ENCODE measurements around the gene INPP5D.
"Not testable (repeated sequence)": the region's sequence is repeated elsewhere in the genome, so short reads cannot be mapped to it uniquely, and the experiment has no call there.

The INPP5D gene

GRCh38 chr2:233094614-233095013 lies 34.5 kb downstream of the INPP5D start:
- no peak for DNase-seq

- no peak for DNase-seq
These were observed 35.9 kb downstream of the INPP5D start for GRCh38 chr2:233096006-233096405.

DNA sequence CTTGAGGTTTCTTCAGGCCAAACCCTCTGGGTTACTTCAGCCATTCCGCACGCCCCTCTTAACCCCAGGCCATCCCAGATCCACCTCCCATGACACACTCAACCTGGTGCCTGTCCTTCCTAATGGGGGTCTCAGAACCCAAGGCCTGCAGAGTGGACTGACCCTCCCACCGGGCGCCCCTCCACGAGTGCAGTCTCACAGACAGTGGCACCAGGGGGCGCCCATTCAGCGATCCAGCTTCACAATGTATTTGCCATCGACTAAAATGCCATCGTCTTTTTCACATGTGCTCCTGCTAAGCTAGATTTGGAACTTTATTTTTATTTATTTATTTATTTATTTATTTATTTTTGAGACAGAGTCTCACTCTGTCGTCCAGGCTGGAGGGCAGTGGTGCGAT lies 38.5 kb downstream of the INPP5D start:
- DNase-seq, result no peak

DNA sequence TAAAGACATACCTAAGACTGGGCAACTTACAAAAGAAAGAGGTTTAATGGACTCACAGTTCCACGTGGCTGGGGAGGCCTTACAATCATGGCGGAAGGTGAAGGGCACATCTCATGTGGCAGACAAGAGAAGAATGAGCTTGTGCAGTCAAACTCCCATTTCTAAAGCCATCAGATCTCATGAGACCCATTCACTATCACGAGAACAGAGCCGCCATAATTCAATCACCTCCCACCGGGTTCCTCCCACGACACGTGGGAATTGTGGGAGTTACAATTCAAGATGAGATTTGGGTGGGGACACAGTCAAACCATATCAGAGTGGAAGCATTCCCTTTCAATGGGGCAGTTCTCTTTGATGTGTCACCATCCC lies 39.7 kb downstream of the INPP5D start:
- DNase-seq, result not testable (repeated sequence)

- no peak for DNase-seq
These were observed 40.3 kb downstream of the INPP5D start for GRCh38 chr2:233100192-233100998.

DNA sequence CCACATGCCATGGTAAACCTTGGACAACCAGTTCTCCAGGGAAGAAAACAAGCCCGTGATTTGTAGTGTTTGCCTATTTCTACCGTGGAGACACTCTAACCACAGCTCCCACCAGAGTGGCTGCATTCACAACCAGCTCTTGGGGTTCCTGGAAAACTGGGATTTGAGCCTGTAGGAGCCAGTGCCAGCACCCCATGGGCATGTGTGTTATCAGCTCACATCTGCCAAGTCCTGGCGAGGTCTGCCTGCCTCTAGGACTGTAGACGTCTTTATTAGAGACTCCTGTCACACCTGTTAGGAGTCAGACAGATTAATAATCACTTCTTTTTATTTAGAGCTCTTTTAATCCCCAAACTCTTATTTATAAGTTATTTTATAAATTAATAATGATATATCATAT lies 41.0 kb downstream of the INPP5D start:
- DNase-seq, result no peak

DNA sequence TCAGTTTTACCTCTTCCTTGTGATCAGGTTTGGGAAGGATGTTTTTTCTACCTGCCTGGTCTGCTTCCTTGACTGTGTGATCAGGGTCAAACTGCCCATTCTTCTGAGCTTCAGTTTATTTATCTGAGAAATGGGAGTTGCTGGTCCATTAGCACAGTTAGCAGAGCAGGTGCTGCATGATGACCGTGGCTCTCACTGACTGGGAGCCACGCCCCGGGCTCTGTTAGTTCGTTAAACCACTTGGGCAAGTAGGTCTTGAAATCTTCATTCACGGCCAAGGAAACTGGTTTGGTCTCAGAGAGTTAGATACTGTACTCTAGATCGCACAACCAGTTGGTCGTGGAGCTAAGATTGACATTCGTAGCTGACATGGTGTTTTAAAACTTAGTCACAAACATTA lies 41.7 kb downstream of the INPP5D start:
- no peak for DNase-seq

DNA sequence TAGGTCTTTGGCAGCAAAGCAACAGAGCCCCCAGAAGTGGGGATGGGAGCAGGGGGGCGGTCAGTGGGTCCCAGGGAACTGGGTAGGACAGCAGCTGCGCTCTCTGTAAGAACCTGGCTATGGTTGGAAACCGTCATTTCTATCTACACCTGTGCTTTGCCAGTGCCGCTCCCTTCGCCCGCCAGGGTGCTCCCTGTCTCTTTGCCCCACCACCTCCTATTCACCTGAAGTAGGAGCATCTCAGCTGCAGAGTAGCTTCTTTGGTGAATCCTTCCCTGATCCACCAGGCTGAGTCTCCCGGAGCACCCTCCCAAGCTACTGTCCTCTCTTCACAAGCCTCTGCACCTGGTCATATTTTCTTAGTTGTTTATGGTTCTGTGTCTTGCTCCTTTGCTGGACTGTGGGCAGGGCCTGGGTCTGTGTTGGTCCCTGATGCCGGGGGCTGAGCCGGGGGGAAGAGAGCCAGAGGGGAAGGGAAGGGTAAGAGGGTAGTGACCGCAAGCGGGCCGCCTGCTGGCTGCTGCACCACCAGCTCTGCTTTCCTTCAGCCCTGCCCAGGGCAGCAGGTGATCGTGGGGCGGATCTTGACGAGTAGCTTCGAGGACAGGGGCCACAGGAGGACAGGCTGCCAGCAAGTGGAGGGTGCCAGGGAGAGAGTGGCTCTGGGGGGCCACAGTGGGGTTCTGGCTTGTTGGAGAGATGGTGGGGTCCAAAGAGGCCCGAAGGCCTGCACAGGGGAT lies 45.2 kb downstream of the INPP5D start:
- DNase-seq, result no peak

- no peak for DNase-seq
These were observed 45.8 kb downstream of the INPP5D start for GRCh38 chr2:233105930-233106329.

DNA sequence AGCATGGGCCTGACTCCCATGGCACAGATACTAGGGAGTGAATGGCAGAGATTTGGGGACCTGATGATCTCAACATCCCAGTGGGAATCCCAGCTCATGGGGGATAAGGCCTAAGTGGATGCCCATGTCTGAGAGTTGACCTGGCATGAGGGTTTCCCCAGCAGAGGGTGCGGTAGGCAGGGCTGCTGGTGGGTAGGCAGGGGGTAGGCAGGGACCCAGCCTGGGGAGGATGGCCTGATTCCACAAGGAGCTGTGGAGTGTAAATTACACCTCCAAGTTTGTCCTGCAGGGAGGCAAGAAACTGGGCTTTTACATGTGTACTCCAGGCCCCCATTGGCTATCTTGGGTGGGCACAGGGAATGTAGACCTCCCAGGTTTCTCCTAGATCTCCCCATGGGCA lies 46.9 kb downstream of the INPP5D start:
- DNase-seq, result no peak

DNA sequence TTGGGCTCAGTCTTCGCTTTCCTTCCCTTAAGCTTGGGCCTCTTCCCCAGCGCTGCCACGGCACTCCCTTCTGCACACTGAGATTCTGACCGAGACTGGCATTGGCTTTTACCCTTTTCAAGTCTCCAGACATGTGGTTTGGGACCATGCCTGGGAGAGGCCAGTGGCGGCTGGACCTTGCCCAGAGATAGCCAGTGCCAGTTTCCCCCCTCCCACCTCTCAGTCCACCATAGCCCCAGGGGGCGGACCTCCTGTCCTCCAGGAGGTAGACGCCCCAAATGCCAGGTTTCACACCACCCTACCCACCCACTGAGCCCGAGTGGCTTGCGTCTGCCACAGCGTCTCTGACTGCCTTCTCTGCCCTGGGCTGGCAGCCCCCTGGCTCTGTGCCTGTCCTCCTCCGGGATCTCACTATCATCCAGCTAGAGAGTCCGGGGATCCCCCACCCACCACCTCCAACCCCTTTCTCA lies 47.7 kb downstream of the INPP5D start:
- no peak for DNase-seq

GRCh38 chr2:233108611-233109490 lies 48.7 kb downstream of the INPP5D start:
- DNase-seq, result no peak

GRCh38 chr2:233111427-233111826 lies 51.3 kb downstream of the INPP5D start:
- DNase-seq, result no peak

- no peak for DNase-seq
These were observed 52.2 kb downstream of the INPP5D start for GRCh38 chr2:233112329-233112728.

DNA sequence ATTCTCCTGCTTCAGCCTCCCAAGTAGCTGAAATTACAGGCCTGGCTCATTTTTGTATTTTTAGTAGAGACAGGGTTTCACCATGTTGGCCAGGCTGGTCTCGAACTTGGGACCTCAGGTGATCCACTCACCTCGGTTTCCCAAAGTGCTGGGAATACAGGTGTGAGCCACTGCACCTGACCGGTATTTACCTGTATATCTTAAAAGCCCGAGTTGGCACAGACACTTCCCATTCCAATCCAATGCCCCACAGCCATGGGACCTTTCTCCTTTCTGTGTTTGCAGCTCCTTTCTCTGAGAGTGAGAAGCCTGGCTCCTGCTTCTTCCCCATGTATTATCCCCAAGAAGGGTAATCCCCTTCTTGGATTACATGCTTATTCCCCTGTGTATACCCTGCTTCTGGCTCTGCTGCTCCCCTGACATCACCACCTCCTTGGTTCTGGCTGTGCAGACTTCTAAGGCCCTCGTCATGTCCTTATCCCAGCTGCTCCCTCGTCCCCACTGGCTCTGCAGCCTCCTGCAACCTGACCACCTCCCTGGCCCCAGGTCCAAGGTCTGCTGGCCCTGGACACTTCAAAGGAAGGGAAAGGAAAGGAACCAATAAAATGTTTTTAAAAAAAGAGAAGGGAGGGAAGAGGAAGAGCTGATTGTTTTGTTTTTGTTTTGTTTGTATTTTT lies 52.8 kb downstream of the INPP5D start:
- DNase-seq, result no peak

DNA sequence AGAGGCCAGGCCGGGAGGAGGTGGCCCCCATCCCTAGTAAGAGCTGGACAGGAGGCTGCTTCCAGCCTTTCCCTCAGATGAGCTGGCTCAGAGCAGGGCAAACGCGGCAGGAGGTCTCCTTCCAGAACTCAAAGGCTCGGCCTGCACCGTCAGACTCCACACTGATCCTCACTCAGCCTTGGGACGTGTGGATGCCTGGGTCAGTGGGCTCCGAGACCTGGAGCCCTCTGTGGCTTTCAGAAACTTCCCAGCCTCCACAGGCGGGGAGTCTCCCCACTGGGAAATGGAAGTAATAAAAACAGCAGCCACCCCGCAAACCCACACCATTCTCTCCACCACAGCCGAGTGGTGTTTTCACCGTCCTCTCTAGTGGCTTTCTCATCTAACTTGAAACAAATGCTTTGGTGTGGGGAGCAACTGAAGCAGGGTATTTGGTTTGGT lies 54.3 kb downstream of the INPP5D start:
- DNase-seq, result no peak

GRCh38 chr2:233115121-233115520 lies 55.0 kb downstream of the INPP5D start:
- DNase-seq, result no peak

- DNase-seq, result no peak
These were observed 55.6 kb downstream of the INPP5D start for GRCh38 chr2:233115741-233116140.

- DNase-seq, result no peak
These were observed 56.8 kb downstream of the INPP5D start for GRCh38 chr2:233116946-233117345.

DNA sequence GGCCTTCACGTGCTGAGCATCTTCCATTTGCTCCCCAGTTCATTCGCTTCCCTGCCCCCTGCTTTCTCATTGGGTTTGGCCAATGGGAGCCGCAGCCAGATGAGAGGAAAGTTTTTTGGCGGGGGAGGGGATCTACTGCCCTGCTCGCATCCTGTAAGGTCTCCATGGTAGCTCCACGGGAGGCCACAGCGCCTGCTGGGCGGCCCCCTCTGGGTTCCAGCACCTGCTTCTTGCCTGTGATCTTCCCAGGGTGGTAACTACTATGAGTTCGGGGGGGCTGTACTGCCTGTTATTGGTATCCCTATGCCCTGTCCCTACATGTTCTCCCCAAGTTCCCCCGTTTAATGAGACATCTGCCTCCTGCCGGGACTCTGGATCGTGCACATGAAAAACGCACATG lies 57.2 kb downstream of the INPP5D start:
- no peak for DNase-seq

- DNase-seq, result no peak
These were observed 57.9 kb downstream of the INPP5D start for GRCh38 chr2:233117811-233118647.
